Astrocyte (in vitro differentiated cells and primary cell): ENCODE data around the gene CA12. TPM values are rescaled to one million over a fixed set of nuclear protein-coding genes. Genes with fewer than 3 reads are reported as not detected.

Source experiments
- DNase-seq: peaks from one replicate; pipeline ENCODE4 v3.0.0-alpha.2; 2010; ENCODE audit warnings: low read depth
- FAIRE-seq: peaks from 2 replicates; lab custom pipeline; 2011; peaks lifted over from hg19 to GRCh38; lab: Jason Lieb, UNC
- H2AFZ ChIP-seq: 2 replicates; pipeline ENCODE4 v1.6.0; 2012; ENCODE audit warnings: low read depth, low read length, inconsistent platforms
- H3K27ac ChIP-seq: 2 replicates; pipeline ENCODE4 v1.5.1; 2011; ENCODE audit warnings: low read depth, low read length, inconsistent platforms
- H3K27me3 ChIP-seq: 2 replicates; pipeline ENCODE4 v1.6.0; 2011; ENCODE audit warnings: low read length, inconsistent platforms; ENCODE audit not compliant: insufficient read depth
- H3K36me3 ChIP-seq: 2 replicates; pipeline ENCODE4 v1.5.1; 2011; ENCODE audit warnings: low read length, inconsistent platforms; ENCODE audit not compliant: insufficient read depth
- H3K4me1 ChIP-seq: 2 replicates; pipeline ENCODE4 v1.5.1; 2011; ENCODE audit warnings: low read length, inconsistent platforms; ENCODE audit not compliant: insufficient read depth
- H3K4me2 ChIP-seq: 2 replicates; pipeline ENCODE4 v1.6.0; 2012; ENCODE audit warnings: low read length, inconsistent platforms
- H3K4me3 ChIP-seq: 2 replicates; pipeline ENCODE4 v1.5.1; 2011; ENCODE audit warnings: low read depth, mild to moderate bottlenecking, low read length, inconsistent platforms; ENCODE audit not compliant: insufficient read depth
- H3K79me2 ChIP-seq: 2 replicates; pipeline ENCODE4 v1.6.0; 2012; ENCODE audit warnings: mild to moderate bottlenecking, low read length, inconsistent platforms; ENCODE audit not compliant: insufficient read depth
- H3K9ac ChIP-seq: 2 replicates; pipeline ENCODE4 v1.6.0; 2012; ENCODE audit warnings: mild to moderate bottlenecking, low read length, inconsistent platforms
- H3K9me3 ChIP-seq: 2 replicates; pipeline ENCODE4 v1.5.1; 2012; ENCODE audit warnings: low read depth, mild to moderate bottlenecking, low read length, inconsistent platforms; ENCODE audit not compliant: insufficient read depth
- H4K20me1 ChIP-seq: 2 replicates; pipeline ENCODE4 v1.6.0; 2012; ENCODE audit warnings: low read length, inconsistent platforms; ENCODE audit not compliant: insufficient read depth
- H3K27ac Mint-ChIP-seq: one replicate; pipeline ENCODE4 v1.8.0; 2021; ENCODE audit warnings: mild to moderate bottlenecking, mixed read lengths; ENCODE audit not compliant: unreplicated experiment
- H3K27me3 Mint-ChIP-seq: one replicate; pipeline ENCODE4 v1.8.0; 2021; ENCODE audit warnings: low read depth, mixed read lengths; ENCODE audit not compliant: unreplicated experiment
- H3K36me3 Mint-ChIP-seq: one replicate; pipeline ENCODE4 v1.8.0; 2021; ENCODE audit warnings: low read depth, mixed read lengths; ENCODE audit not compliant: unreplicated experiment
- H3K4me1 Mint-ChIP-seq: one replicate; pipeline ENCODE4 v1.8.0; 2021; ENCODE audit warnings: low read depth, mixed read lengths; ENCODE audit not compliant: unreplicated experiment
- H3K4me3 Mint-ChIP-seq: one replicate; pipeline ENCODE4 v1.8.0; 2021; ENCODE audit warnings: mild to moderate bottlenecking, moderate library complexity, mixed read lengths; ENCODE audit not compliant: unreplicated experiment
- H3K9me3 Mint-ChIP-seq: one replicate; pipeline ENCODE4 v1.8.0; 2021; ENCODE audit warnings: mild to moderate bottlenecking, mixed read lengths; ENCODE audit not compliant: unreplicated experiment
- EZH2 ChIP-seq: IDR thresholded peaks from 2 replicates; pipeline ENCODE4 v1.6.1; 2012; ENCODE audit warnings: mild to moderate bottlenecking, low read length, inconsistent platforms; ENCODE audit not compliant: insufficient read depth
- total RNA-seq: library from RNA; stranded (reverse); gene quantifications from 2 replicates; pipeline ENCODE4 v1.2.1, GENCODE V29; 2021
- TF ChIP-seq, protein P1 (sequence below): IDR thresholded peaks from 2 replicates; pipeline ENCODE4 v1.5.1; 2011; ENCODE audit warnings: low read depth, mild to moderate bottlenecking, inconsistent platforms, low read length, moderate library complexity; ENCODE audit not compliant: insufficient read depth

The CA12 gene
- total RNA-seq, 1 donor from 2014 or later: 0.54 TPM

- Histone ChIP-seq H3K79me2 (no peaks in the 10 kb centered on the region), H3K36me3 (no peaks in the 10 kb centered on the region), H3K4me2 (no peak overlapping the region), H3K27ac (no peak overlapping the region), H2AFZ (no peak overlapping the region), H3K9me3 (no peaks in the 10 kb centered on the region), H3K4me1 (no peaks in the 10 kb centered on the region), H3K9ac (no peak overlapping the region), H4K20me1 (no peaks in the 10 kb centered on the region), H3K4me3 (no peak overlapping the region), H3K27me3 (no peaks in the 10 kb centered on the region)
- DNase-seq: no peak
- no peak for TF ChIP-seq EZH2
- FAIRE-seq: no peak
- Mint-ChIP-seq H3K4me3 (no peak overlapping the region), H3K36me3 (peaks cover 2% of the 10 kb centered on the region), H3K27me3 (peaks cover 6% of the 10 kb centered on the region), H3K27ac (no peak overlapping the region), H3K9me3 (peaks cover 9% of the 10 kb centered on the region), H3K4me1 (no peaks in the 10 kb centered on the region)
Measured at GRCh38 chr15:63426552-63426951, 44.9 kb upstream of the CA12 start.

GRCh38 chr15:63425426-63425985, 43.9 kb upstream of the CA12 start:
- Histone ChIP-seq H2AFZ (no peak overlapping the region), H3K27me3 (no peaks in the 10 kb centered on the region), H3K9me3 (no peaks in the 10 kb centered on the region), H3K9ac (no peak overlapping the region), H3K4me3 (no peak overlapping the region), H3K36me3 (no peaks in the 10 kb centered on the region), H3K4me1 (no peaks in the 10 kb centered on the region), H3K79me2 (no peaks in the 10 kb centered on the region), H3K4me2 (no peak overlapping the region), H4K20me1 (no peaks in the 10 kb centered on the region), H3K27ac (no peak overlapping the region)
- DNase-seq (peak; percentile 12), FAIRE-seq (no peak)
- TF ChIP-seq, protein P1, sequence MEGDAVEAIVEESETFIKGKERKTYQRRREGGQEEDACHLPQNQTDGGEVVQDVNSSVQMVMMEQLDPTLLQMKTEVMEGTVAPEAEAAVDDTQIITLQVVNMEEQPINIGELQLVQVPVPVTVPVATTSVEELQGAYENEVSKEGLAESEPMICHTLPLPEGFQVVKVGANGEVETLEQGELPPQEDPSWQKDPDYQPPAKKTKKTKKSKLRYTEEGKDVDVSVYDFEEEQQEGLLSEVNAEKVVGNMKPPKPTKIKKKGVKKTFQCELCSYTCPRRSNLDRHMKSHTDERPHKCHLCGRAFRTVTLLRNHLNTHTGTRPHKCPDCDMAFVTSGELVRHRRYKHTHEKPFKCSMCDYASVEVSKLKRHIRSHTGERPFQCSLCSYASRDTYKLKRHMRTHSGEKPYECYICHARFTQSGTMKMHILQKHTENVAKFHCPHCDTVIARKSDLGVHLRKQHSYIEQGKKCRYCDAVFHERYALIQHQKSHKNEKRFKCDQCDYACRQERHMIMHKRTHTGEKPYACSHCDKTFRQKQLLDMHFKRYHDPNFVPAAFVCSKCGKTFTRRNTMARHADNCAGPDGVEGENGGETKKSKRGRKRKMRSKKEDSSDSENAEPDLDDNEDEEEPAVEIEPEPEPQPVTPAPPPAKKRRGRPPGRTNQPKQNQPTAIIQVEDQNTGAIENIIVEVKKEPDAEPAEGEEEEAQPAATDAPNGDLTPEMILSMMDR: no peak
- TF ChIP-seq EZH2: no peak
- Mint-ChIP-seq H3K27me3 (no peaks in the 10 kb centered on the region), H3K36me3 (peaks cover 2% of the 10 kb centered on the region), H3K4me3 (no peak overlapping the region), H3K4me1 (no peaks in the 10 kb centered on the region), H3K27ac (no peak overlapping the region), H3K9me3 (peaks cover 9% of the 10 kb centered on the region)

- Mint-ChIP-seq H3K36me3 (no peaks in the 10 kb centered on the region), H3K27me3 (peaks cover 3% of the 10 kb centered on the region), H3K27ac (no peak overlapping the region), H3K4me1 (no peaks in the 10 kb centered on the region), H3K4me3 (no peak overlapping the region), H3K9me3 (peaks cover 9% of the 10 kb centered on the region)
- H4K20me1 ChIP-seq: no peaks in the 10 kb centered on the region
- no peak overlapping the region for H2AFZ ChIP-seq
- H3K4me1 ChIP-seq: no peaks in the 10 kb centered on the region
- no peak overlapping the region for H3K4me2 ChIP-seq
- H3K27ac ChIP-seq: no peak overlapping the region
- no peak for DNase-seq
- H3K4me3 ChIP-seq: no peak overlapping the region
- no peak overlapping the region for H3K9ac ChIP-seq
- H3K9me3 ChIP-seq: no peaks in the 10 kb centered on the region
- TF ChIP-seq, protein P1: no peak
- TF ChIP-seq EZH2: no peak
- H3K27me3 ChIP-seq: no peaks in the 10 kb centered on the region
- H3K79me2 ChIP-seq: no peaks in the 10 kb centered on the region
- H3K36me3 ChIP-seq: no peaks in the 10 kb centered on the region
- FAIRE-seq: no peak
Measured at GRCh38 chr15:63422891-63423590, 41.4 kb upstream of the CA12 start.
